Gastroesophageal sphincter (tissue), 4 donors: Measurements from ENCODE around the gene HYOU1. TPM values are rescaled to one million over a fixed set of nuclear protein-coding genes. Genes with fewer than 3 reads are reported as not detected.

Source experiments
- ATAC-seq: fragments of 150-250 bp; one replicate; pipeline ENCODE4 v1.9.1; 2016; ENCODE audit warnings: mild to moderate bottlenecking, moderate library complexity
- H3K27ac ChIP-seq, 4 donors: fragments of 200-600 bp; sonication (generic) in 3 of 4; 1 replicate in 3 of 4; 2 replicates in 1 of 4; pipeline ENCODE4 v1.5.1; 2016 to 2019
- H3K27me3 ChIP-seq: fragments of 200-600 bp; sonication (generic); one replicate; pipeline ENCODE4 v1.5.1; 2019
- H3K36me3 ChIP-seq, 2 donors: fragments of 200-600 bp; sonication (generic); one replicate each; pipeline ENCODE4 v1.5.1; 2019; ENCODE audit warnings: control low read depth in 1 of 2
- H3K4me1 ChIP-seq, 3 donors: fragments of 200-600 bp; sonication (generic); 1 replicate in 2 of 3; 2 replicates in 1 of 3; pipeline ENCODE4 v1.5.1; 2016 to 2019; ENCODE audit warnings: control low read depth in 2 of 3
- H3K4me3 ChIP-seq, 2 donors: fragments of 200-600 bp; sonication (generic); one replicate each; pipeline ENCODE4 v1.5.1; 2019; ENCODE audit warnings: mild to moderate bottlenecking in 1 of 2, moderate library complexity in 1 of 2
- H3K9me3 ChIP-seq, 3 donors: fragments of 200-600 bp; sonication (generic); one replicate each; pipeline ENCODE4 v1.5.1; 2017 to 2019; ENCODE audit warnings: control low read depth in 2 of 3
- EP300 ChIP-seq: sonication (generic); formaldehyde crosslinking; IDR thresholded peaks from one replicate; pipeline ENCODE4 v1.6.1; 2017; ENCODE audit warnings: antibody characterized with exemption, mild to moderate bottlenecking
- POLR2A ChIP-seq, 2 donors: fragments of 450-650 bp; IDR thresholded peaks; one replicate each; pipeline ENCODE4 v1.6.1; 2017; ENCODE audit warnings: antibody characterized with exemption in 2 of 2, mild to moderate bottlenecking in 2 of 2, moderate library complexity in 1 of 2
- POLR2AphosphoS5 ChIP-seq: sonication (generic); formaldehyde crosslinking; IDR thresholded peaks from one replicate; pipeline ENCODE4 v1.6.1; 2017; ENCODE audit warnings: antibody characterized with exemption
- WGBS, 2 donors: methylation state at CpG; one replicate each; pipeline ENCODE4 v1.1.5; 2018; ENCODE audit warnings: low coverage in 1 of 2; 5-methylcytosine and 5-hydroxymethylcytosine counted together
- total RNA-seq, 4 donors: library from RNA; depleted of rRNA; stranded (reverse); fragments of >200 nt; gene quantifications; one replicate each; pipeline ENCODE4 v1.1.0, GENCODE V29; 2016
- TF ChIP-seq, protein P1 (sequence below), 4 experiments: fragments of 200-600 bp in 2 of 4; fragments of 450-650 bp in 2 of 4; sonication (generic) in 1 of 4; IDR thresholded peaks; one replicate each; pipeline ENCODE4 v1.5.1; 2017 to 2019; ENCODE audit warnings: antibody characterized with exemption in 4 of 4, mild to moderate bottlenecking in 2 of 4, moderate library complexity in 2 of 4

Gene HYOU1
- total RNA-seq, 4 donors from 2014 or later, result 37.8 to 63.0 (median 57.9) TPM

- WGBS, 2 donors, result 20% methylated on average over 1 of the region's 1 CpG; no CpG with 5 or more reads in 1 of the 2 donors
- Histone ChIP-seq H3K4me3 (no peak overlapping the region), H3K27me3 (no peaks in the 10 kb centered on the region), H3K9me3 (no peaks in the 10 kb centered on the region), H3K27ac (no peak overlapping the region), H3K36me3 (peaks cover 0 to 10% of the 10 kb centered on the region in 2 donors), H3K4me1 (peaks cover 0 to 40% (median 26%) of the 10 kb centered on the region in 3 donors)
- no peak for ATAC-seq
- TF ChIP-seq POLR2AphosphoS5, result no peak
- no peak for TF ChIP-seq EP300
- TF ChIP-seq, protein P1, sequence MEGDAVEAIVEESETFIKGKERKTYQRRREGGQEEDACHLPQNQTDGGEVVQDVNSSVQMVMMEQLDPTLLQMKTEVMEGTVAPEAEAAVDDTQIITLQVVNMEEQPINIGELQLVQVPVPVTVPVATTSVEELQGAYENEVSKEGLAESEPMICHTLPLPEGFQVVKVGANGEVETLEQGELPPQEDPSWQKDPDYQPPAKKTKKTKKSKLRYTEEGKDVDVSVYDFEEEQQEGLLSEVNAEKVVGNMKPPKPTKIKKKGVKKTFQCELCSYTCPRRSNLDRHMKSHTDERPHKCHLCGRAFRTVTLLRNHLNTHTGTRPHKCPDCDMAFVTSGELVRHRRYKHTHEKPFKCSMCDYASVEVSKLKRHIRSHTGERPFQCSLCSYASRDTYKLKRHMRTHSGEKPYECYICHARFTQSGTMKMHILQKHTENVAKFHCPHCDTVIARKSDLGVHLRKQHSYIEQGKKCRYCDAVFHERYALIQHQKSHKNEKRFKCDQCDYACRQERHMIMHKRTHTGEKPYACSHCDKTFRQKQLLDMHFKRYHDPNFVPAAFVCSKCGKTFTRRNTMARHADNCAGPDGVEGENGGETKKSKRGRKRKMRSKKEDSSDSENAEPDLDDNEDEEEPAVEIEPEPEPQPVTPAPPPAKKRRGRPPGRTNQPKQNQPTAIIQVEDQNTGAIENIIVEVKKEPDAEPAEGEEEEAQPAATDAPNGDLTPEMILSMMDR (IDR thresholded peaks at IDR 0.05), result no peak
- TF ChIP-seq POLR2A (IDR thresholded peaks at IDR 0.05), result no peak
Measured at GRCh38 chr11:119089319-119089718, 32.3 kb upstream of the HYOU1 start.

DNA sequence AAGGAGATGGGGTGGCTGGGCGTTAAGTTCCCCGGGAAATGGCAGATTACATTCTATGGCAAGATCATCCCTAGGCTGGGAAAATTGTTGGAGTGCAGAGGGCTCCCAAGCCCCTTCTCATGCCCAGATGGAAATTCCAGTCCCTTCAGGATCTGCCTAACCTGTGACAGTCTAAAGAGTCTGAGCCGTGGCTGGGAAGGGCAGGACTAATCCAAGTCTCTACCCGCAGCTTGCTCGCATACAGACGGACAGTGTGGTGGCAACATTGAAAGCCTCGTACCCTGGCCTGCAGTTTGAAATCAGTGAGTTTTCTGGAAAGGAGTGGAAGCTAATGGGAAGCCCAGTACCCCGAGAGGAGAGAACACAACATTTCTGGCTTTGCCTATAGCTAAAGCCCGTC lies 31.4 kb upstream of the HYOU1 start:
- 79 to 91% methylated on average over 8 to 9 of the region's 9 CpGs for WGBS, 2 donors
- peaks cover 0 to 10% of the 10 kb centered on the region in 2 donors for H3K36me3 ChIP-seq
- peaks cover 0 to 35% (median 22%) of the 10 kb centered on the region in 3 donors for H3K4me1 ChIP-seq
- no peak overlapping the region for H3K27ac ChIP-seq
- ATAC-seq, result no peak
- H3K4me3 ChIP-seq, result no peak overlapping the region
- H3K9me3 ChIP-seq, result no peaks in the 10 kb centered on the region
- no peaks in the 10 kb centered on the region for H3K27me3 ChIP-seq
- TF ChIP-seq, protein P1 (IDR thresholded peaks at IDR 0.05), result no peak
- TF ChIP-seq POLR2AphosphoS5 (no peak), EP300 (no peak), POLR2A (IDR thresholded peaks at IDR 0.05) (no peak)

DNA sequence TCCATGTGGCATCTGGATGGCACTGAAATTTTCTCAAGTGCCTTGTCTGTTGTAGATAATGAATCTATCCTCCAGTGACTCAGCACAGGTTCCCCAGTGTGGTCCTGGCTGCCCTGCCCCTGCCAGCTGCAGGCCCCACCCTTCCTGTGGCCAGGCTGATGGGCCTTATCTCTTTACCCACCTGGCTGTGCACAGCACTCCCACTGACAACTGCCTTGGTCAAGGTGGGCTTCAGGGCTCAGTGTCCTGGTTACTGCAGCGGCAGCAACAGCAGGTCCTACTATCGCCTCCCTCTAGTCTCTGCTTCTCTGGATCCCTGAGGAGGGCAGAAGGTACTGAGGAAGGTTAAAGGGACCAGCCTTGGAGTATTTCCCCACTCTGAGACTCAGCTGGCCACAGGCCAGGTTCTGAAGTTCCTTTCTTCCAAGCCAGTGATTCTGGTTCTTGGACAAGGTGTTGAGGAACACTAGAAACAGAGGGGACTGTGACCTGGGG lies 30.8 kb upstream of the HYOU1 start:
- Histone ChIP-seq H3K4me1 (peaks cover 0 to 29% (median 16%) of the 10 kb centered on the region in 3 donors), H3K9me3 (no peaks in the 10 kb centered on the region), H3K36me3 (peaks cover 0 to 14% of the 10 kb centered on the region in 2 donors), H3K27ac (no peak overlapping the region), H3K27me3 (no peaks in the 10 kb centered on the region), H3K4me3 (no peak overlapping the region)
- TF ChIP-seq, protein P1 (IDR thresholded peaks at IDR 0.05), result no peak
- TF ChIP-seq EP300 (no peak), POLR2AphosphoS5 (no peak), POLR2A (IDR thresholded peaks at IDR 0.05) (no peak)
- ATAC-seq, result no peak
- WGBS, 2 donors, result 62% methylated on average over 2 of the region's 2 CpGs; no CpG with 5 or more reads in 1 of the 2 donors

DNA sequence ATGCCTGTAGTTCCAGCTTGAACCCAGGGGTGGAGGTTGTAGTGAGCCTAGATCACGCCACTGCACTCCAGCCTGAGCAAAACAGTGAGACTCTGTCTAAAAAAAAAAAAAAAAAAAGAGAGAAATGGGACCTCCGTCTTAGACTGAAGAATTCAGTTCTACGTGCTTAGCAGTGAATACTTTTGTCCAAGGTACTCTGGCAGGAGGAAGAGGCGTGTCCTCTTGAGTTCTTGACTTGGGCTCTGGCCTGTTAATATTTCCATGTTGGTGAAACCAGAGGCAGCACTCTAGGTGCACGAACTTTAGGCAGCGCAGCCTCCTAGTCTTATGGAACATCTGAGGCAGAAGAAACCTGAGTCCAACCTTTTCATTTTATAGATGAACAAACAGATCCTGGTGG lies 30.1 kb upstream of the HYOU1 start:
- H3K4me3 ChIP-seq, result no peak overlapping the region
- no peak overlapping the region for H3K27ac ChIP-seq
- WGBS, 2 donors, result 81 to 94% methylated on average over 3 to 4 of the region's 6 CpGs

More for the DNA sequence above, 30.1 kb upstream of the HYOU1 start:
- Histone ChIP-seq H3K27me3 (no peaks in the 10 kb centered on the region), H3K9me3 (no peaks in the 10 kb centered on the region), H3K4me1 (peaks cover 0 to 22% (median 9%) of the 10 kb centered on the region in 3 donors), H3K36me3 (peaks cover 0 to 14% of the 10 kb centered on the region in 2 donors)
- TF ChIP-seq, protein P1 (IDR thresholded peaks at IDR 0.05), result no peak
- TF ChIP-seq POLR2AphosphoS5, result no peak
- TF ChIP-seq EP300, result no peak
- no peak for TF ChIP-seq POLR2A (IDR thresholded peaks at IDR 0.05)
- no peak for ATAC-seq
